Activated T-cell treated with anti-CD3 and anti-CD28 coated beads, Interleukin-2, amount 50 U/mL, for 1 hour (primary cell): ENCODE results near the gene AHCYL2.
"Not testable (repeated sequence)": the region's sequence is repeated elsewhere in the genome, so short reads cannot be mapped to it uniquely, and the experiment has no call there.

Source experiments
- DNase-seq: peaks from one replicate; pipeline ENCODE4 v3.0.0-alpha.2; 2020

Gene AHCYL2

DNA sequence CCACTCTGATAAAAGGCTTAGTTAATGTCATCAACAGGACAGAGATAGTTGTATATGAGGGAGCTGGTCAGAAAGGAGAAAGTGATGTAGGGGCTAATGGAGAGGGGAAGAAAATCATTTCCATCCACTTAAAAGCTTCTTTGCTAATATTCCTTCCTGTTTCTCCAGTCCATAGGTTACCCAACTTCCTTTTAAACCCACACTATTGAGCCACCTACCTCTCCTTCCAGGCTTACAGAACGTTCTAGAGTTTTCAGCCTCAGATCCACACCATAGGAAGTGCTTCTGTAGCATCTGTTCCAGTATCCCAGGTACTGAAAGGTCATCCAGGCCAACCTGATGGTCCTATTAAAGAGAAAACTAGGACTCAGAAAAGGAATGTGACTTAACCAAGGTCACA lies 237.6 kb downstream of the AHCYL2 start:
- no peak for DNase-seq

DNA sequence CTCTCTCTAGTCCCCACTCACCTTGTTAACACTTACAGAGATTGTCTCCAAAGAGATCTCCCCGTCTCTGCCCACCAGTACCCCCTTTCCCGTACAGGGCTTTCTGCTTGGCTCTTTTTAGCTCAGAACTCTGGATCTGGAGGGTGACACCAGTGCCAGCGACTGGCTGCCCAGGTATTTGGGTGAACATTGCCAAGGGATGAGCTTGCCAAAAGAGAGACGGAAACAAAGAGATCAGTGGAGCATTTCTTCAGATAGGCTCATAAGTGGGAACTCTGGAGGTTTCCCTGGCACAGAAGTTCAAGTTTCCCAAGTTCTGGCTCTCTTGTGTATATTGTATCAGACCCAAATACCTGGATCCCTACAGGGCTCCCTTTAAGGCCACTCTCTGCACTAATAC lies 239.4 kb downstream of the AHCYL2 start:
- no peak for DNase-seq

DNA sequence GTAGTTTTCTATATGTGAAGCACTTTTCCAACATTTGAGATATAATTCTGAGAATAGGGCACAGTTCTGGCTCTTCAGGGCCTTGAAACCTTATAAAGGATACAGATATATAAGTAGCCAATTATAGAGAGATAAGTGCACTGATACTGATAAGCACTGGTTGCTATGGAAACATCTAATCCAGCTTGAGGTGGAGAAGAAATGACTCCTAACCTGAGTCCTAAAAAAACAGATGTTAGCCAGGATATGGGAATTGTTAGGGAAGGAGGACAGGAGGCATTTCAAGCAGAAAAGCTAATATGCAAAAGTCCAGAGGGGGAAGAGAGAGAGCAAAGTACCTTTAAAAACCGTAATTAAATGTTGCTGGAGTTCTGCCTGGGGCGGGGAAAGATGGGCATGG lies 240.2 kb downstream of the AHCYL2 start:
- DNase-seq: no peak

DNA sequence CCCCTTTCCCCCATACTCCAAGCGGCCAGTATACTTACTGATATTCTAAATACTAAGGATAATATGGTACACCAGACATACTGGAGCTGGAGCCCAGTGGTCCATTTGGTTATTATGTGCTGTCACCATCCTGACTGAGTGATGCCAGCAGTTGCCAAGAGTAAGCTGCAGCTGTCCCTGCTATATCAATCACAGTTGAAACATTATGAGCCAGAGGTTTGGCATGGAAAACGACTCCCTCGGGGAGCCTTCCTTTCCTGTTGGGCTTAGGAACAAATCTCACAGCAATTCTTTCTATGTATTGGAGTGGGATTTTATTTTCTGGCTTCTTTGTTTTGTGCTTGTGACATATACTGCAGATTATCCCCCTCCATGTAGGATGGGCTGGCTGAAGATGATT lies 242.0 kb downstream of the AHCYL2 start:
- DNase-seq: no peak

DNA sequence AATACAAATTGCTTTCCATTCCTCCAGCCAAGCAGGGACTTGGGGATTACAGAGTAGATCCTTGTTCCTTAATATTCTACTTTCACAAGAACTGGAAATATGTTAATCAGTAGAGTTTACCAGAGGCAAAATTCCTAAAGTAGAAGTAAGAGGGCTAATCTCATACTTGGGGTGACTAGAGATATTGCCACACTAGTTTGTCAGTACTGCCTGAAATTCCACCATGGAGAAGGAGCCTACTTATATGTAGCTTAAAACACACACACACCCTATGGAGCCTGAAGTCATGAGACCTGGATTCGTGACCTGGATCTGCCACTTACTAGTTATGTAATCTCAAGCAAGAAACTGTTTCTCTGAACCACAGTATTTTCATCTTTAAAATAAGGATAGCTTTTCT lies 243.3 kb downstream of the AHCYL2 start:
- no peak for DNase-seq

DNA sequence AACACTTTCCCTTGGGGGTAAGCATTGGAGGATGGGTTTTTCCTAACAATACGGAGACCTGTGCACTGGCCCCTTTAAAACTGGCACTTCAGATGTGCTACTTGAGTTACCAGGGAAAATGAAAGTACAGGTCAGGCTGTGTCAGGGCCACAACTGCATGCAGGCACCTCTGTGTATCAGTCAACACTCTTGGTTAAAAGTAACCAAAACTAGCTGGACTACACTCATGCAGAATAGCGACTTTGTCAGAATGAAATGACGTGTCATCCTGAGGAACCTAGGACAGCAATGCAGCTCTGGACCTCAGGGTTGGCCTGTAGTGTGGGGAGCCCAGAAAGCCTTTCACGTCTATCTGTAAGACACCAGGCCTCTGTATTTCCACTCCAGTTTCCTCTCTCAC lies 243.7 kb downstream of the AHCYL2 start:
- no peak for DNase-seq

DNA sequence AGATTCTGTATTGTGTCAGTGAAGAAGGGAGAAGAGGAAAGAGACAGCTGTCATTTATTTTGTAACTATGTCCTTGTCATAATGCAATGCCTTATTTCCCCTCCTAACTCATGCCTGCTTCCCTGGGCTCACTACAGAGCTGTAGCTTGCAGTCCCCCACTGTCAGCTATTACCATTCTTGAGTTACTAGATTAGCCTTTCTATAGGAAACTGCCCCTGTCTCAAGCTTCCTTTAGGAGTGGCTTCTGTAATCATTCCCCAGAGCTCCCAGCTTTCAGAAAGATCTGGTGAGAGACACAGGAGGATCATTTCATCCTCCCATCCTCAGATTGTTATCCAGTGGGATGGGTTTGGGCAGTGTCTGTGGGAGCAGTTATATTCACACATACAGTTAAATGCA lies 245.1 kb downstream of the AHCYL2 start:
- DNase-seq: no peak

DNA sequence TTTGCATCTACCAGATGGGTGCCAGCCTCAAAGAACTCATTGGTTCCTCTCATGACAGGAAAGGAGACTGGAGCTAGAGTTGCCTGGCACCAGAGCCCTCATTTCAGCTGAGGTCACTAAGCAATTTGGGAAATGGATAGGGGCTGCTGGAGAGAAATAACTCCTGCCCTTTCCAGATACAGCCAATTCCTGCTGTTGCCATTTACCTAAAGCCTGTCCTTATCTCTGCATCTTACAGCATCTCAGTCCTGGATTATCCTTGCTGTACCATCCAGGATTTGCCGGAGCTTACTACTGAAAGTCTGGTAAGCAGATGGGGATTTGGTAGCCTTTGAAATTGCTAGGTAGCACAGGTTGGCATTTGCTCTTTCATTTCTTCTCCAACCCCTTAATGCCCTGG lies 245.6 kb downstream of the AHCYL2 start:
- DNase-seq: no peak

DNA sequence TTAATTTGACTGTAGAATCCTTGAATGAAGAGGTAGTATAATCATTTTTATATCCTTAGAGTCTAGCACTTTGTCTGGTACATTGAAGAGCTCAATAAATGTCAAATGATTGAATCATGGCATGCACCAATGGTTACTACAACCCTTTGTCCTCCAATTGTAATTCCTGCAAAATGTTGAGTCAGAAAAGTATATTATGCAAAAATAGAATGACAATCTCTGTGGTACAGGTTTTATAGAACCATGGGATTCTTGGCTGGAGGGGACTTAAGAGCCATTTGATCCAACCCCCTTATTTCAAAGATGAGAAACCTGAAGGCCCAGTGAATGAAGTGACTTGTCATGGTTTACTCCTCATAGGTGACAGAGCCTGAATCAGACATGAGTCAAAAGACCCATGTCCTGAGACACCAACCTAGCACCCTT lies 246.6 kb downstream of the AHCYL2 start:
- DNase-seq: no peak

DNA sequence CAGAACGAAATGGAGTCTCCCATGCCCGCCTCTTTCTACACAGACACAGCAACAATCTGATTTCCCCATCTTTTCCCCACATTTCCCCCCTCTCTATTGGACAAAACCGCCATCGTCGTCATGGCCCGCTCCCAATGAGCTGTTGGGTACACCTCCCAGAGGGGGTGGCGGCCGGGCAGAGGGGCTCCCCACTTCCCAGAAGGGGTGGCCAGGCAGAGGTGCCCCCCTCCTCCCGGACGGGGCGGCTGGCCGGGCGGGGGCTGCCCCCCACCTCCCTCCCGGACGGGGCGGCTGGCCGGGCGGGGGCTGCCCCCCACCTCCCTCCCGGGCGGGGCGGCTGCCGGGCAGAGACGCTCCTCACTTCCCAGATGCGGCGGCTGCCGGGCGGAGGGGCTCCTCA lies 251.1 kb downstream of the AHCYL2 start:
- DNase-seq: not testable (repeated sequence)

DNA sequence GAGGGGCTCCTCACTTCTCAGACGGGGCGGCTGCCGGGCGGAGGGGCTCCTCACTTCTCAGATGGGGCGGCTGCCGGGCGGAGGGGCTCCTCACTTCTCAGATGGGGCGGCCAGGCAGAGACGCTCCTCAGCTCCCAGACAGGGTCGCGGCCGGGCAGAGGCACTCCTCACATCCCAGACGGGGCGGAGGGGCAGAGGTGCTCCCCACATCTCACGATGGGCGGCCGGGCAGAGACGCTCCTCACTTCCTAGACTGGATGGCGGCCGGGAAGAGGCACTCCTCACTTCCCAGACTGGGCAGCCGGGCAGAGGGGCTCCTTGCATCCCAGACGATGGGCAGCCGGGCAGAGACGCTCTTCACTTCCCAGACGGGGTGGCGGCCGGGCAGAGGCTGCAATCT lies 251.6 kb downstream of the AHCYL2 start:
- DNase-seq: not testable (repeated sequence)
